VCaP (cell line): ENCODE measurements around the gene ADH6.

Experiments
- H3K27ac ChIP-seq: fragments of 450-650 bp; 2 replicates; pipeline ENCODE4 v1.5.1; 2017
- CTCF ChIP-seq: fragments of 450-650 bp; conservative IDR thresholded peaks from 2 replicates; pipeline ENCODE4 v1.5.1; 2017; ENCODE audit warnings: mild to moderate bottlenecking, moderate library complexity

Gene ADH6

GRCh38 chr4:99186029-99186428, 33.0 kb downstream of the ADH6 start:
- TF ChIP-seq CTCF: no peak

GRCh38 chr4:99185581-99185980, 33.5 kb downstream of the ADH6 start:
- H3K27ac ChIP-seq: no peak overlapping the region
- no peak for TF ChIP-seq CTCF

More at GRCh38 chr4:99186029-99186428, 33.0 kb downstream of the ADH6 start:
- H3K27ac ChIP-seq: no peak overlapping the region

GRCh38 chr4:99180382-99181070, 38.5 kb downstream of the ADH6 start:
- no peak for TF ChIP-seq CTCF
- H3K27ac ChIP-seq: no peak overlapping the region

- TF ChIP-seq CTCF: no peak
- no peak overlapping the region for H3K27ac ChIP-seq
These were observed 39.4 kb downstream of the ADH6 start for GRCh38 chr4:99179626-99180025.

- TF ChIP-seq CTCF: no peak
- no peak overlapping the region for H3K27ac ChIP-seq
These were observed 39.9 kb downstream of the ADH6 start for GRCh38 chr4:99179178-99179577.

- no peak for TF ChIP-seq CTCF
- H3K27ac ChIP-seq: no peak overlapping the region
These were observed 52.5 kb downstream of the ADH6 start for GRCh38 chr4:99166544-99166943.

GRCh38 chr4:99165978-99166377, 53.1 kb downstream of the ADH6 start:
- TF ChIP-seq CTCF: no peak

More at GRCh38 chr4:99165978-99166377, 53.1 kb downstream of the ADH6 start:
- H3K27ac ChIP-seq: no peak overlapping the region
